ENCODE measurements around the gene GJA4. TPM values are rescaled to one million over a fixed set of nuclear protein-coding genes. Genes with fewer than 3 reads are reported as not detected.

GJA4 gene
- total RNA-seq, 1 experiment from 2014 or later: not detected

GRCh38 chr1:34794790-34795180, 2.0 kb downstream of the GJA4 start:
- RAD21 ChIA-PET (ENCODE audit: low non-redundant PET in 1 of 2, low total read pairs in 2 of 2, uncharacterized antibody in 2 of 2, unreplicated experiment in 2 of 2): no interaction called here
- no peak overlapping the region for H3K9ac ChIP-seq (ENCODE audit: low read length)
- intact Hi-C loops (cut with micrococcal nuclease): no loop called here
- no peak overlapping the region for H3K4me3 ChIP-seq (replicated peaks in 1 of 2; ENCODE audit: low read depth in 1 of 2, low read length in 2 of 2)
- H3K4me2 ChIP-seq (ENCODE audit: low read length): no peak overlapping the region
- no peak for TF ChIP-seq TCF7L2 (IDR thresholded peaks at IDR 0.05; ENCODE audit: borderline replicate concordance, extremely low read depth, insufficient read depth, insufficient read length)
- TF ChIP-seq, protein P1, sequence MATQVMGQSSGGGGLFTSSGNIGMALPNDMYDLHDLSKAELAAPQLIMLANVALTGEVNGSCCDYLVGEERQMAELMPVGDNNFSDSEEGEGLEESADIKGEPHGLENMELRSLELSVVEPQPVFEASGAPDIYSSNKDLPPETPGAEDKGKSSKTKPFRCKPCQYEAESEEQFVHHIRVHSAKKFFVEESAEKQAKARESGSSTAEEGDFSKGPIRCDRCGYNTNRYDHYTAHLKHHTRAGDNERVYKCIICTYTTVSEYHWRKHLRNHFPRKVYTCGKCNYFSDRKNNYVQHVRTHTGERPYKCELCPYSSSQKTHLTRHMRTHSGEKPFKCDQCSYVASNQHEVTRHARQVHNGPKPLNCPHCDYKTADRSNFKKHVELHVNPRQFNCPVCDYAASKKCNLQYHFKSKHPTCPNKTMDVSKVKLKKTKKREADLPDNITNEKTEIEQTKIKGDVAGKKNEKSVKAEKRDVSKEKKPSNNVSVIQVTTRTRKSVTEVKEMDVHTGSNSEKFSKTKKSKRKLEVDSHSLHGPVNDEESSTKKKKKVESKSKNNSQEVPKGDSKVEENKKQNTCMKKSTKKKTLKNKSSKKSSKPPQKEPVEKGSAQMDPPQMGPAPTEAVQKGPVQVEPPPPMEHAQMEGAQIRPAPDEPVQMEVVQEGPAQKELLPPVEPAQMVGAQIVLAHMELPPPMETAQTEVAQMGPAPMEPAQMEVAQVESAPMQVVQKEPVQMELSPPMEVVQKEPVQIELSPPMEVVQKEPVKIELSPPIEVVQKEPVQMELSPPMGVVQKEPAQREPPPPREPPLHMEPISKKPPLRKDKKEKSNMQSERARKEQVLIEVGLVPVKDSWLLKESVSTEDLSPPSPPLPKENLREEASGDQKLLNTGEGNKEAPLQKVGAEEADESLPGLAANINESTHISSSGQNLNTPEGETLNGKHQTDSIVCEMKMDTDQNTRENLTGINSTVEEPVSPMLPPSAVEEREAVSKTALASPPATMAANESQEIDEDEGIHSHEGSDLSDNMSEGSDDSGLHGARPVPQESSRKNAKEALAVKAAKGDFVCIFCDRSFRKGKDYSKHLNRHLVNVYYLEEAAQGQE (IDR thresholded peaks at IDR 0.05; ENCODE audit: low read depth): no peak
- no peak for TF ChIP-seq EZH2 (IDR thresholded peaks at IDR 0.05)
- TF ChIP-seq YY1 (IDR thresholded peaks at IDR 0.05; ENCODE audit: extremely low read depth, insufficient replicate concordance, low read depth, low read length): no peak
- no peak for TF ChIP-seq SP1 (IDR thresholded peaks at IDR 0.05; ENCODE audit: low read depth)
- H3K9me2 ChIP-seq (ENCODE audit: insufficient read depth): no peaks in the 10 kb centered on the region
- BruUV-seq (replicated peaks): no TSS peak
- POLR2A ChIA-PET: no interaction called here
- no peaks in the 10 kb centered on the region for H3K36me3 ChIP-seq (ENCODE audit: control insufficient read depth in 1 of 2, insufficient read depth in 2 of 2, low read length in 2 of 2)
- CTCF ChIA-PET: no interaction called here
- no peak for ATAC-seq
- H3K79me2 ChIP-seq (ENCODE audit: insufficient read depth, low read length): no peaks in the 10 kb centered on the region
- no peaks in the 10 kb centered on the region for H3K4me1 ChIP-seq (ENCODE audit: control insufficient read depth in 1 of 2, insufficient read depth in 2 of 2, low read length in 2 of 2)
- H3K27ac ChIP-seq (ENCODE audit: low read depth, low read length): no peak overlapping the region
- H2AFZ ChIP-seq (ENCODE audit: low read depth, low read length, poor library complexity, severe bottlenecking): no peak overlapping the region
- no peak for DNase-seq (ENCODE audit: low read depth, low spot score)
- no peaks in the 10 kb centered on the region for H4K20me1 ChIP-seq (ENCODE audit: insufficient read depth)
- peaks cover 3% of the 10 kb centered on the region; the same call in 1 of the 2 replicates for H3K27me3 ChIP-seq (ENCODE audit: insufficient read depth, low read length)
- H3K9me3 ChIP-seq (ENCODE audit: control insufficient read depth in 1 of 2, insufficient read depth in 1 of 2, low read depth in 1 of 2, low read length in 2 of 2): no peaks in the 10 kb centered on the region

GRCh38 chr1:34795916-34796315, 3.1 kb downstream of the GJA4 start:
- intact Hi-C loops (cut with micrococcal nuclease): no loop called here
- POLR2A ChIA-PET: no interaction called here
- no TSS peak for BruUV-seq (replicated peaks)
- RAD21 ChIA-PET (ENCODE audit: low non-redundant PET in 1 of 2, low total read pairs in 2 of 2, uncharacterized antibody in 2 of 2, unreplicated experiment in 2 of 2): no interaction called here
- DNase-seq (ENCODE audit: low read depth, low spot score) (no peak), ATAC-seq (no peak)
- Histone ChIP-seq H3K79me2 (ENCODE audit: insufficient read depth, low read length) (no peaks in the 10 kb centered on the region), H3K36me3 (ENCODE audit: control insufficient read depth in 1 of 2, insufficient read depth in 2 of 2, low read length in 2 of 2) (no peaks in the 10 kb centered on the region), H4K20me1 (ENCODE audit: insufficient read depth) (no peaks in the 10 kb centered on the region), H3K4me2 (ENCODE audit: low read length) (no peak overlapping the region), H3K9me2 (ENCODE audit: insufficient read depth) (no peaks in the 10 kb centered on the region), H2AFZ (ENCODE audit: low read depth, low read length, poor library complexity, severe bottlenecking) (no peak overlapping the region), H3K4me1 (ENCODE audit: control insufficient read depth in 1 of 2, insufficient read depth in 2 of 2, low read length in 2 of 2) (no peaks in the 10 kb centered on the region), H3K4me3 (replicated peaks in 1 of 2; ENCODE audit: low read depth in 1 of 2, low read length in 2 of 2) (no peak overlapping the region), H3K27me3 (ENCODE audit: insufficient read depth, low read length) (peaks cover 3% of the 10 kb centered on the region; the same call in 1 of the 2 replicates), H3K9ac (ENCODE audit: low read length) (no peak overlapping the region), H3K27ac (ENCODE audit: low read depth, low read length) (no peak overlapping the region), H3K9me3 (ENCODE audit: control insufficient read depth in 1 of 2, insufficient read depth in 1 of 2, low read depth in 1 of 2, low read length in 2 of 2) (no peaks in the 10 kb centered on the region)
- CTCF ChIA-PET: no interaction called here
- no peak for TF ChIP-seq EZH2 (IDR thresholded peaks at IDR 0.05)
- TF ChIP-seq POLR2A (IDR thresholded peaks at IDR 0.05; ENCODE audit: borderline replicate concordance, extremely low read depth, insufficient read depth, insufficient read length): no peak
- TF ChIP-seq ZBTB33 (IDR thresholded peaks at IDR 0.05; ENCODE audit: extremely low read depth, insufficient replicate concordance, low read length): no peak
- TF ChIP-seq RAD21 (IDR thresholded peaks at IDR 0.05; ENCODE audit: low read depth): no peak
- no peak for TF ChIP-seq JUND (IDR thresholded peaks at IDR 0.05)
- no peak for TF ChIP-seq YY1 (IDR thresholded peaks at IDR 0.05; ENCODE audit: extremely low read depth, insufficient replicate concordance, low read depth, low read length)
